DOHH2 (cell line): ENCODE data around the gene EML6.

Source experiments
- EZH2phosphoT487 ChIP-seq: fragments of 200-600 bp; sonication (generic); IDR thresholded peaks from 2 replicates; pipeline ENCODE4 v1.6.1; 2017; ENCODE audit warnings: borderline replicate concordance, mild to moderate bottlenecking, antibody characterized with exemption, low read length, moderate library complexity, mixed read lengths
- TF ChIP-seq, protein P1 (sequence below): fragments of 200-600 bp; sonication (generic); IDR thresholded peaks from one replicate; pipeline ENCODE4 v1.5.1; 2014; ENCODE audit warnings: antibody characterized with exemption, mild to moderate bottlenecking, low read depth, low read length; ENCODE audit not compliant: poor library complexity, severe bottlenecking

GRCh38 chr2:54806975-54807374 is 83.5 kb downstream of the EML6 start:
- TF ChIP-seq, protein P1, sequence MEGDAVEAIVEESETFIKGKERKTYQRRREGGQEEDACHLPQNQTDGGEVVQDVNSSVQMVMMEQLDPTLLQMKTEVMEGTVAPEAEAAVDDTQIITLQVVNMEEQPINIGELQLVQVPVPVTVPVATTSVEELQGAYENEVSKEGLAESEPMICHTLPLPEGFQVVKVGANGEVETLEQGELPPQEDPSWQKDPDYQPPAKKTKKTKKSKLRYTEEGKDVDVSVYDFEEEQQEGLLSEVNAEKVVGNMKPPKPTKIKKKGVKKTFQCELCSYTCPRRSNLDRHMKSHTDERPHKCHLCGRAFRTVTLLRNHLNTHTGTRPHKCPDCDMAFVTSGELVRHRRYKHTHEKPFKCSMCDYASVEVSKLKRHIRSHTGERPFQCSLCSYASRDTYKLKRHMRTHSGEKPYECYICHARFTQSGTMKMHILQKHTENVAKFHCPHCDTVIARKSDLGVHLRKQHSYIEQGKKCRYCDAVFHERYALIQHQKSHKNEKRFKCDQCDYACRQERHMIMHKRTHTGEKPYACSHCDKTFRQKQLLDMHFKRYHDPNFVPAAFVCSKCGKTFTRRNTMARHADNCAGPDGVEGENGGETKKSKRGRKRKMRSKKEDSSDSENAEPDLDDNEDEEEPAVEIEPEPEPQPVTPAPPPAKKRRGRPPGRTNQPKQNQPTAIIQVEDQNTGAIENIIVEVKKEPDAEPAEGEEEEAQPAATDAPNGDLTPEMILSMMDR = no peak
- no peak for TF ChIP-seq EZH2phosphoT487
